ENCODE data around the gene MAPK13.
"Not testable (repeated sequence)": the region's sequence is repeated elsewhere in the genome, so short reads cannot be mapped to it uniquely, and the experiment has no call there.

The MAPK13 gene

DNA sequence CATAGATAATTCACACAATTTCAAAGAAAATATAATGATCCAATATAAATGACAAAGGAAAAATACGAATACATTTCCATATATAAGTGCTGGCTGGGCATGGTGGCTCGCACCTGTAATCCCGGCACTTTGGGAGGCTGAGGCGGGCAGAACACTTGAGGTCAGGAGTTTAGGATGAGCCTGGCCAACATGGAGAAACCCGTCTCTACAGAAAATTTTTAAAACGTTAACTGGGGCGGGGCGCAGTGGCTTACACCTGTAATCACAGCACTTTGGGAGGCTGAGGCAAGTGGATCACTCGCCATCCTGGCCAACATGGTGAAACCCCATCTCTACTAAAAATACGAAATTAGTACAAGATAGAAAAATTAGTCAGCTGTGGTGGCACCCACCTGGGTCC lies 14.9 kb upstream of the MAPK13 start:
- DNase-seq, result no peak

DNA sequence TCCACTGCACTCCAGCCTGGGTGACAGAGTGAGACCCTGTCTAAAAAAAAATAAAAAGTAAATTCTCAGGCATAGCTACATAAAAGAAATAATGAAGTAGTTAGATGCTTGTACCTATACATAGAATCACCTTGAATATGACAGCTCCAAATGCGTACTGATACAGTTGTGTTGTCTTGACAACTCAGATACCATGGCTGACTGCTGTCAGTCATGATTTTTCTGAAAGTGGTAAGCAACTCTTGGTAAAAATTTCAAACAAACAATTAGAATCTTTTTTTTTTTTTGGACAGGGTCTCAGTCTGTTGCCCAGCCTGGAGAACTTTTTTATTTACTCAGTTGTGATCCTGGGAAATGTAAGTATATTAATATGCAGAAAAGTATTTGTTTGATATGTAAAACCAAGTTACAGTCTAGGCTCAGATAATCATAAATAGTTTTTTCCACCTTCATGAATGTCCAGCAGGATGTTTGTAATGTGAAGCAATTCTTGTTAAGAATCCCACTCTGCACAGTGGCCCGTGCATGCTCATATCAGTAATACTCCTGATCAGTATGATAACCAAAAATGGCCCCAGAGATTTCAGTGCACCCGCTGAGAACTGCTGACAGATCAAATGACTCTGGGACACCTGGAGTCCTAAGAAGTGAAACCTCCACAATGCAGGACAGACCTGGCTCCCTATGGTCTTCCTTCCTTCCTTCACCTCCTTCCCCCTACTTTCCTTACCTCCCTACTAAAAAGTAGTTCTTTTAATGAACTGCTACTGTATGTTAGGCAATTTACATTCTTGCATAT lies 14.0 kb upstream of the MAPK13 start:
- no peak for DNase-seq

- no peak for DNase-seq
Measured at GRCh38 chr6:36116943-36117342, 13.4 kb upstream of the MAPK13 start.

- no peak for DNase-seq
Measured at GRCh38 chr6:36117658-36118549, 12.4 kb upstream of the MAPK13 start.

- DNase-seq, result no peak
Measured at GRCh38 chr6:36118550-36119107, 11.7 kb upstream of the MAPK13 start.

DNA sequence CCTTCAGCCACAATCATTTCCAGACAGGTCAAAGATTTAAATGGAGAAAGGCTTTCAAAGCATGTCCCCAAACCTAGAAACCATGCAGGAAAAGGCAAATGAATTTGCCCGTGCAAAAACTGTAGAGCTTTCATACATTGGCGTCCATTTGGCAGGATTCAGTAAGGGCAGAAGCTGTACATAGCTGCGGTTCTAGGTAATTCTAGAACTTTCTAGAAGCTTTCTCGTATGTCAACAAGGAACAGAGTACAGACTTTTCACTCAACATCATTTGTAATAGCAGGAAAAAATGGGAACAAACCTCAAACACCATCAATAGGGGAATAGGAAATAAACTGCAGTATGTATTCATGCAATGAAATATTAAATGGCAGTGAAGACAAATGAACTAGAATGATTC lies 11.1 kb upstream of the MAPK13 start:
- DNase-seq, result no peak

DNA sequence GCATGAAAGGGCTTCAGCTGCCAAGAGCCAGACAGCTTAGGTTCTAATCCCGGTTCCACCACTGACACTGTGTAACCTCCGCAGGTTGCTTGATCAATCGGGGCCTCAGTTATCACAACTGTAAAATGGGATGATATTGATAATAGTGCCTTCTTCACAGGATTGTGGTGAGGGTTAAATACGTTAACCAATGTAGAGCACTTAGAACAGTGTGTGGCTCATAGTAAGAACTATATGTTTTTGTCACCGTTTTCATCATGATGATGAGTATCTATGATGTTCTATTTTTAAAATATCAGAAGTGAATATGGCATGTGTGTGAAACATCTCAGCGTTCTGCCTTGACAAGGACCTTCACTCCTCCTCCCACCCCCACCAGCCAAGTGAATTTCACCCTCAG lies 10.3 kb upstream of the MAPK13 start:
- no peak for DNase-seq

DNA sequence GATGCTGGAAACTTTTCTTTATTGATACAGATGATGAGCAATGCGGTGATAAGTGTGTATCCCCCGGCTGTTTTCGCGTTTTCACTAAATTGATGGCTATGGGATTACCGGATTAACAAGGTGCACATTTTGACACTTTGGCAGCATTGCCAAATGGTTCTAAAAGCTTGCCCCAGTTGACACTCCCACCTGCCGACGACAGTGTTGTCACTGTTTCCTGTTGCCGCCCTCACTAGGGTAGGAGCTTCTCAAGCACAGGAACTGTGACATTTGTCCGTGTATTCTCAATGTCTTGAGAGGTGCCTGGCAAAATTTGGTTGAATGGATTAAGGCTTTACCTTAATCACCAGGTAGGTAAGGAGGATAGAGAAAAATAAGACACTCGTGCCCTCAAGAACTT lies 9.8 kb upstream of the MAPK13 start:
- no peak for DNase-seq

- no peak for DNase-seq
Measured at GRCh38 chr6:36120979-36121786, 9.1 kb upstream of the MAPK13 start.

DNA sequence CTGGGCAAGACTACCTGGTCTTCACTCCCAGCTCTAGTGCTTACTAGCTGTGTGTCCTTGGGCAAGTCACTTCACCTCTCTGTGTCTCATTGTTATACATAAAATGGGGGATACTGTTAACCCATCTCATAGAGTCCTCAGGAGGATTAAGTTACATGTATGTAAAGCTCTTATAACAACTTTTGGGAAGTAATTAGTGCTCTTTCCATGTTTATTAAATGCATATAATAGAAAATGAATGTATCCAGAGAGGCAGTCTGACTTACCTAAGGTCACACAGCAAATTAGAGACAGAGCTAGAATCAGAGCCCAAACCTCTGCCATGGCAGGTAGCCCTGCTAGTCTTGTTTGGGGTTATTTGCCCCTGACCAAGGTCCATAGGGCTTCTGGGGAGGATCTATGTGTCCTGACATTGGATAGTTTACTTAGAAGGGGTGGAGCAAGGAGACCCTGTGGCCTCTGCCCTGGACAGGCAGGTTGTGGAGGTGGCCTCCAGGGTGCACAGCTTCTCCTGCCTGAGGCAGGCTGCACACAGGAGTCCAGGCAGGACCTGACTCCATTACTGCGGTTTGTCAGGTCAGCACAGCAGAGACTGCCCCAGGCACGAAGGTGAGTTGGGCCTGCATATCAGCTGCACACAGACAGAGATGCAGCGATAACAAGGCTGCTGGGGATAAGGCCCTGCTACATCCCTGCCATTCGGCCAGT lies 8.4 kb upstream of the MAPK13 start:
- DNase-seq, result no peak

GRCh38 chr6:36122495-36123269 lies 7.6 kb upstream of the MAPK13 start:
- no peak for DNase-seq

GRCh38 chr6:36123270-36124139 lies 6.8 kb upstream of the MAPK13 start:
- peak; percentile 7 for DNase-seq

DNA sequence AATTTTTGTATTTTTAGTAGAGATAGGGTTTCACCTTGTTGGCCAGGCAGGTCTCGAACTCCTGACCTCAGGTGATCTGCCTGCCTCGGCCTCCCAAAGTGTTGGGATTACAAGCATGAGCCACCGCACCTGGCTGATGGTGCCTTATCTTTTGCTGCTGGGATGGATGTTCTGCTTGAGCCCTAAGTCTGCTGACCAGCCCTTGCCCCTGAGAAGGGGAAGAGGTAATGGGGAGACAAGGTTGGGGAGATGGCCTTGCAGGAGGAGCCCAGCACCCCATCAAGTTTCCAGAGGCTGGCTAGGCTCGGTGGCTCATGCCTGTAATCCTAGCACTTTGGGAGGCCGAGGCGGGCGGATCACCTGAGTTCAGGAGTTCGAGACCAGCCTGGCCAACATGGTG lies 6.0 kb upstream of the MAPK13 start:
- not testable (repeated sequence) for DNase-seq

DNA sequence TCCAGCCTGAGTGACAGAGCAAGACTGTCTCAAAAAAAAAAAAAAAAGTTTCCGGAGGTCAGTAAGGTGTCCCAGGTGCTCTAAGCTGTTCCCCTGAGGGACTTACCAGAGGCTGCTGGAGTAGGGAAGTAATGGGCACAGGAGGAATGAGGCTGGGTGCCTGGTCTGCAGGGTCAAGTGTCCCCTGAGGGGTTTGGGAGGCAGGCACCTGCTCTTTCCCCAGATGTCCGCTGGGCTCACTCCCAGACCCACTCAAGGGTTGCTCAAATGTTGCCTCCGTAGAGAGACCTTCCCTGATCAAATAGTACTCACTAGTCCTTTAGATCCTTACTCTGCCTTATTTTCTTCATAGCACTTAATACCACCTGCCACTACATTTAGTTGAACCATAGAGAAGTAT lies 5.4 kb upstream of the MAPK13 start:
- no peak for DNase-seq

- no peak for DNase-seq
Measured at GRCh38 chr6:36125575-36125974, 4.7 kb upstream of the MAPK13 start.

DNA sequence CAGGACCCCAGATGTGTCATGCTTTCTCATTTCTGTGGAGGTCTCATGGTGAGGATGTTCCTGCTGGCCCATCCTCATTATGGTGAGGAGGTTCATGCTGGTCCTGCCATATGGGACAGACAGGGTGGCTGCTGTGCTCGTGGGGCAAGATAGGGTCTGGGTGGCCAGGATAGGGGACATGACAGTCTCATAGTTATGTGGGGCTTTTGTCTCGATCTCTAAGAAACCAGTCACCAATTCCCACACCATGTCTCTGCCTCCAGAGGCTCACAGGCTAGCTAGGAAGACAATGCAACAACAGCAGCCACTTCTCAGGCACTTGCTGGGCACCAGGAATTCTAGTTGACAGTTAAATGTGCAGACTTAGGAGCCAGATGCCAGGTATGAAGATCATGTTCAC lies 4.2 kb upstream of the MAPK13 start:
- DNase-seq, result no peak

- no peak for DNase-seq
Measured at GRCh38 chr6:36126553-36127458, 3.5 kb upstream of the MAPK13 start.

DNA sequence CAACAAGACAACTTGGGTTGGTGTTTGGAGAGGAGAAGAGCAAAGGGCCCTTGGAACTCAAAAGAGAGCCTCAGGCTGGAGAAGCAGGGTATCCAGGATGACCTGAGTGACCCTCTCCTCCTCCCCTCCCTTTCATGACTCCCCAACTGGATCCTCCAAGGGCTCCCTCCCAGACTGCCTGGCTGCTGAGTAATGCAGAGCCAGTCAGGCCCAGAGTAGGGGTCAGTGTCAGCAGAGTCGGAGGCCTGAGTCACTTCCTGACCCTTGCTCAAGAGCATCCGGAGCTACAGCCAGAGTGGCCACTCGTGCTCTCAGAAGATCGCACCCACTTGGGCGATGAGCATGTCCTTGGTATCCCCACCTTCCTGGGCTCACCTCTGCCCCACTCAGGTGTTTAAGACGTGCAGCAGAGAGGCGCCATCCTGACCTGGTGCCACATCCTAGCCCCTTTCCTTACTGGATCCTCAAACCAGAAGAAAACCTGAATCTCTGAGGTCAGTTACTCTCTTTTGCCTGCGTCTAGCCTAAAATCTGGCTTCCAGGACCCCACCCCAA lies 2.8 kb upstream of the MAPK13 start:
- no peak for DNase-seq

GRCh38 chr6:36128073-36128472 lies 2.2 kb upstream of the MAPK13 start:
- DNase-seq, result no peak
